Prostate gland (tissue), 2 donors: ENCODE data around the gene CPLX1.

Source experiments
- CTCF ChIP-seq, 4 experiments: fragments of 200-600 bp in 2 of 4; fragments of 450-650 bp in 2 of 4; sonication (generic) in 2 of 4; IDR thresholded peaks; 1 replicate in 3 of 4; 2 replicates in 1 of 4; pipeline ENCODE4 v1.5.1; 2016 to 2019; ENCODE audit warnings: antibody characterized with exemption in 4 of 4, mild to moderate bottlenecking in 2 of 4, moderate library complexity in 2 of 4
- POLR2A ChIP-seq: fragments of 450-650 bp; IDR thresholded peaks from one replicate; pipeline ENCODE4 v1.6.1; 2016; ENCODE audit warnings: antibody characterized with exemption, mild to moderate bottlenecking
- POLR2AphosphoS5 ChIP-seq: sonication (generic); formaldehyde crosslinking; IDR thresholded peaks from one replicate; pipeline ENCODE4 v1.6.1; 2017; ENCODE audit warnings: antibody characterized with exemption

- TF ChIP-seq POLR2AphosphoS5 (no peak), CTCF (IDR thresholded peaks at IDR 0.05) (no peak), POLR2A (no peak)
Measured at GRCh38 chr4:788006-788635, 37.8 kb downstream of the CPLX1 start.
